Mucosa of descending colon (tissue), 3 donors: ENCODE measurements around the gene C2orf72. TPM values are rescaled to one million over a fixed set of nuclear protein-coding genes. Genes with fewer than 3 reads are reported as not detected.

Experiments
- ATAC-seq: fragments of 200-7000 bp; cut with Tn5 transposase; one replicate; pipeline ENCODE4 v1.9.1; 2020; ENCODE audit warnings: mild to moderate bottlenecking, moderate library complexity
- DNase-seq, 3 donors: peaks; one replicate each; pipeline ENCODE4 v3.0.0-alpha.2; 2020
- H3K36me3 ChIP-seq: fragments of 200-600 bp; one replicate; pipeline ENCODE4 v1.8.0; 2021; ENCODE audit warnings: low read depth, mild to moderate bottlenecking
- H3K4me1 ChIP-seq: fragments of 200-600 bp; one replicate; pipeline ENCODE4 v1.8.0; 2021; ENCODE audit warnings: low read depth, mild to moderate bottlenecking
- H3K4me3 ChIP-seq: fragments of 200-600 bp; one replicate; pipeline ENCODE4 v1.8.0; 2021; ENCODE audit warnings: mild to moderate bottlenecking
- H3K9me3 ChIP-seq: fragments of 200-600 bp; one replicate; pipeline ENCODE4 v1.8.0; 2021; ENCODE audit warnings: mild to moderate bottlenecking
- intact Hi-C, 2 donors: fragments of 100-400 bp; cut with DNase I in 1 of 2; cut with micrococcal nuclease in 1 of 2; formaldehyde crosslinking; loops; one replicate each; pipeline versions ENCODE4 v1.11.0 to v1.11.1; 2022; cut with DNase I, micrococcal nuclease
- total RNA-seq, 3 donors: library from RNA; stranded (reverse); fragmentation: NEBNext Ultra II Directional in 2 of 3; extraction: Animal tissue kit (Norgen Biotek cat#: 25700) in 2 of 3; gene quantifications; one replicate each; pipeline versions ENCODE4 v1.2.1 to v1.2.4, GENCODE V29; 2021 to 2023
- TF ChIP-seq, protein P1 (sequence below): fragments of 200-600 bp; IDR thresholded peaks from one replicate; pipeline ENCODE4 v1.8.0; 2022; ENCODE audit warnings: antibody characterized with exemption, mild to moderate bottlenecking
- donor health status: DM: no; HTN: no; CAD: no; lungs with moderate emphysema.
- donor health status: DM: no; HTN: no; CAD: no.
- donor health status: DM: no; HTN: yes; CAD: no.

C2orf72 gene
- total RNA-seq, 3 donors from 2014 or later: 13.7 to 67.6 (median 32.6) TPM

DNA sequence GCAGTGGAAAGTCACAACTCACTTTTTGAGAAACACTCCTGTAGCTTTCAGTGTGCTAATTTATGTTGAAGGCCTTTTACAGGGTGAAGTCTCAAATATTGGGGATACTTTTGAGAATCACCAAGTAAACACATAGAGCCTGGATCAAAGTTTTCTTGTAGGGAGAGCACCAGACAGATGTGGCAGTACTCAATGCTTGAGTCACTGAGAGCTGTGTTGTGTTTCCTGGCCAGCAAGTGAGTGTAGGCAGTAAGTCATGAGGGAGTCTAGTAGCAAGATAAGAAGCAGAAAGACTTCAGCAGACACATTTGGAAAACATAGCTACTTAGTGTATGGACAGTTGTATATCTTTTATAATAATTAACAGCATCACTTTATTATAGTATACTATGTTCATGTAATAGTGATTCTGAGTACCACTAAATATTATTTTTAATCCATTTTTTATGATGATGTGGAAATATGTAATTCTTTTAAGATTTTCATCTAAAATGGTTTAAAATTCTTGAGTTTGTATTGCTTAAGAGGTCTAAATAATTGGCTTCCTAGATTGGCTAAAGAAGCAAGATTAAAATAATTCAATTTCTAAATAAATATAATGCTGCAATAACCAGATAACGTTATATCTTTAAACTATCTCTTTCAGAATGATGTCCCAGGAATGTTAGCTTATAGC is 32.2 kb downstream of the C2orf72 start:
- intact Hi-C loops: no loop called here
- Histone ChIP-seq H3K9me3 (no peaks in the 10 kb centered on the region), H3K4me3 (no peak overlapping the region), H3K4me1 (no peaks in the 10 kb centered on the region), H3K36me3 (no peaks in the 10 kb centered on the region)
- TF ChIP-seq, protein P1, sequence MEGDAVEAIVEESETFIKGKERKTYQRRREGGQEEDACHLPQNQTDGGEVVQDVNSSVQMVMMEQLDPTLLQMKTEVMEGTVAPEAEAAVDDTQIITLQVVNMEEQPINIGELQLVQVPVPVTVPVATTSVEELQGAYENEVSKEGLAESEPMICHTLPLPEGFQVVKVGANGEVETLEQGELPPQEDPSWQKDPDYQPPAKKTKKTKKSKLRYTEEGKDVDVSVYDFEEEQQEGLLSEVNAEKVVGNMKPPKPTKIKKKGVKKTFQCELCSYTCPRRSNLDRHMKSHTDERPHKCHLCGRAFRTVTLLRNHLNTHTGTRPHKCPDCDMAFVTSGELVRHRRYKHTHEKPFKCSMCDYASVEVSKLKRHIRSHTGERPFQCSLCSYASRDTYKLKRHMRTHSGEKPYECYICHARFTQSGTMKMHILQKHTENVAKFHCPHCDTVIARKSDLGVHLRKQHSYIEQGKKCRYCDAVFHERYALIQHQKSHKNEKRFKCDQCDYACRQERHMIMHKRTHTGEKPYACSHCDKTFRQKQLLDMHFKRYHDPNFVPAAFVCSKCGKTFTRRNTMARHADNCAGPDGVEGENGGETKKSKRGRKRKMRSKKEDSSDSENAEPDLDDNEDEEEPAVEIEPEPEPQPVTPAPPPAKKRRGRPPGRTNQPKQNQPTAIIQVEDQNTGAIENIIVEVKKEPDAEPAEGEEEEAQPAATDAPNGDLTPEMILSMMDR: no peak
- DNase-seq (no peak), ATAC-seq (peak; percentile 50)

DNA sequence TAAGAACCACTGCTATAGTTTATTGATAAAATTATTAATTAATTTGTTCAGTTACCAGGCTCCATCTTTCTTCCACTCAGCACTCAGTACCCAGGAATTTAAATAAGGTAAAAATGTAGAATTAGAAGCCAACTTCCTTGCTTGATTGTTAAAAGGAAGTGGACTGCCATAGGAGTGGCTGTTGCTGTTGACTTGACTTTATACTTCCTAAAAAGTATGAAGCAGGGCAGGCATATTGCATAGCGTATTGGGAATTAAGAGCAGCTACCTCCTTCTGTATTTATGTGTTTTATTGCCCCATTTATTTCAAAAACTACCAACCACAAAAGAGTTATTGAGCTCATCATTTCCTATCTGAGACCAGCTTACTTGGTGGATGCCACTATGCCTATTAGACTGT is 47.2 kb downstream of the C2orf72 start:
- Histone ChIP-seq H3K4me3 (no peak overlapping the region), H3K9me3 (no peaks in the 10 kb centered on the region), H3K36me3 (peaks cover 15% of the 10 kb centered on the region), H3K4me1 (peaks cover 8% of the 10 kb centered on the region)
- intact Hi-C loops: no loop called here
- TF ChIP-seq, protein P1: no peak
- DNase-seq (no peak), ATAC-seq (no peak)

DNA sequence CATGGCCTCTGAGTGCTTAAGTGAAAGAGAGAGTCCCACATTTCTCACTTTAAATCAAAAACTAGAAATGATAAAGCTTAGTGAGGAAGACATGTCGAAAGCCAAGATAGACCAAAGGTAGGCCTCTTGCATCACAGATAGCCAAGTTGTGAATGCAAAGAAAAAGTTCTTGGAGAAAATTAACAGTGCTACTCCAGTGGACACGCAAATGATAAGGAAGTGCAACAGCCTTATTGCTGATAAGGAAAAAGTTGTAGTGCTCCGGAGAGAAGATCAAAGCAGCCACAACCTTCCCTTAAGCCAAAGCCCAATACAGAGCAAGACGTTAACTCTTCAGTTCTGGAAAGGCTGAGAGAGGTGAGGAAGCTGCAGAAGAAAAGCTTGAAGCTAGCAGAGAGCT is 51.4 kb downstream of the C2orf72 start:
- TF ChIP-seq, protein P1: no peak
- H3K9me3 ChIP-seq: no peaks in the 10 kb centered on the region
- DNase-seq (no peak), ATAC-seq (peak; percentile 77)
- peaks cover 18% of the 10 kb centered on the region for H3K4me1 ChIP-seq
- intact Hi-C loops: no loop called here
- H3K4me3 ChIP-seq: no peak overlapping the region
- peaks cover 3% of the 10 kb centered on the region for H3K36me3 ChIP-seq

DNA sequence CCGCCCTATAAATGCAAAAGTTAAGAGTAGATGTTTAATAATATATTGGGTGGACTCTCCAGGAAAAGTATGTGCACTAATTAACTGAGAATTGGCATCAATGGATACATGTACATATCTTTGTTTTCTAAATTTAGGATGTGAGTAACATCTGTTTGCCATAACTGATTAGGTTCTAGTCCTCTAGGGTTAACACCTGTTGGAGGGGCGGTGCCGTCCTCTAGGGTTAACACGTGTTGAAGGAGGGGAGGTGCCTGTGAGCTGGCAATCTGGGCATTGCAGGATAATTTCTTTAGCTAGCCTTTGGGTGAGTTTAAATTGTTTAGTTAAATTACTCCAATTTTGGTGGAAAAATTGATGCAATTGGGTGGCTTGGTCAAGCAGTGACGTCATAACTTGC is 56.6 kb downstream of the C2orf72 start:
- peak; percentile 67 for ATAC-seq
- TF ChIP-seq, protein P1: no peak
- peaks cover 4% of the 10 kb centered on the region for H3K9me3 ChIP-seq
- DNase-seq: peak; percentile 65 to 67 (median 66)
- H3K4me1 ChIP-seq: peaks cover 19% of the 10 kb centered on the region
- no peak overlapping the region for H3K4me3 ChIP-seq
- H3K36me3 ChIP-seq: no peaks in the 10 kb centered on the region
- intact Hi-C loops: no loop called here

DNA sequence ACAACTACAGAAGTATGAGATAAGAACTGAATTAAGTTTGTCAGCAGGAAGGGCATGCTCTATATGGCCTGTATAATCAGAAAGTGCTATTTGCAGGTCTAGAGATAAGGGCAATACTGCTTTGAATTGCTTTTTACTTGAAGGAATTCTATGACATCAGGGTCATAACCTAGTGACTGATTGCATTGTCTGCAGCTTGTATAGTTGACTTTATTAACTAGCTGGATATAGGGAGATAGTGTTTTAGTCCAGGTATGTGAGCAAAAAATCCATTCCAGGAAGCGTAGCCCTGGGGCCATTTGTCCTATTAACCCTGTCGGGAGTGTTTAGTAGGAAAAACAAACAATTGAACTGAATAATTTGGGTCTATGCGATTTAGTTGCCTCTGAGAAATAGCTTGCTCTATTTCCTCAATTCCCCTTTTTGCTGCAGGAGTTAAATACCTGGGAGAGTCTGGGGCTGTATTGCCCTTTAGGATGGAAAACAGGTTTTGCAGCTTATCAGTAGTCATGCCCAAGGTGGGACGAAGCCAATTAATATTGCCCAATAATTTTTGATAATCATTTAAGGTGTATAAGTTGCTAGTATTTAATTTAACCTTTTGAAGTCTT is 57.5 kb downstream of the C2orf72 start:
- TF ChIP-seq, protein P1: no peak
- Histone ChIP-seq H3K4me1 (peaks cover 14% of the 10 kb centered on the region), H3K9me3 (peaks cover 12% of the 10 kb centered on the region), H3K36me3 (no peaks in the 10 kb centered on the region), H3K4me3 (no peak overlapping the region)
- intact Hi-C loops: no loop called here
- DNase-seq: peak in 1 of 3 donors; percentile 24
- ATAC-seq: peak; percentile 93

Other genes starting within 250 kb of the C2orf72 start
- 1,000 to 10,000 TPM; 1,048 to 2,192 (median 2,113) TPM for gene ITM2C, start 172.6 kb upstream of the C2orf72 start, total RNA-seq
- 1 to 10 TPM in 2 of 3 donors, under 1 TPM in 1; 0.99 to 1.1 (median 1.1) TPM for gene GPR55, start 112.3 kb upstream of the C2orf72 start, total RNA-seq
- gene SPATA3, start 41.4 kb upstream of the C2orf72 start, total RNA-seq: not detected
- 10 to 100 TPM; 68.1 to 90.4 (median 76.6) TPM for gene PSMD1, start 19.3 kb downstream of the C2orf72 start, total RNA-seq
- gene HTR2B, start 87.5 kb downstream of the C2orf72 start, total RNA-seq: 1 to 10 TPM in 1 of 3 donors, under 1 TPM in 2; 0.17 to 4.1 (median 0.22) TPM
- gene ARMC9, start 161.1 kb downstream of the C2orf72 start, total RNA-seq: 10 to 100 TPM; 10.9 to 32.2 (median 11.9) TPM